LNCaP clone FGC (cell line): Measurements from ENCODE around the gene CHRNA1.

ENCODE experiments used
- DNase-seq: peaks from one replicate; pipeline ENCODE4 v3.0.0-alpha.2; 2011; ENCODE audit warnings: low read depth
- H3K4me3 ChIP-seq: 2 replicates; pipeline ENCODE4 v1.5.1; 2011; ENCODE audit warnings: mild to moderate bottlenecking, low read depth, low read length, control low read depth
- CTCF ChIP-seq: IDR thresholded peaks from 2 replicates; pipeline ENCODE4 v1.5.1; 2012; ENCODE audit warnings: mild to moderate bottlenecking; ENCODE audit not compliant: control insufficient read depth, insufficient read depth; ENCODE audit errors: extremely low read depth

The CHRNA1 gene

GRCh38 chr2:174763780-174764179, 492 bp downstream of the CHRNA1 start:
- H3K4me3 ChIP-seq = no peak overlapping the region
- no peak for DNase-seq
- TF ChIP-seq CTCF = no peak

GRCh38 chr2:174762464-174762863, 1.8 kb downstream of the CHRNA1 start:
- DNase-seq = no peak
- TF ChIP-seq CTCF = no peak
- H3K4me3 ChIP-seq = no peak overlapping the region

- no peak overlapping the region for H3K4me3 ChIP-seq
- no peak for TF ChIP-seq CTCF
- DNase-seq = no peak
Observed at GRCh38 chr2:174761837-174762236, 2.4 kb downstream of the CHRNA1 start.

GRCh38 chr2:174760845-174761473, 3.3 kb downstream of the CHRNA1 start:
- H3K4me3 ChIP-seq = no peak overlapping the region
- TF ChIP-seq CTCF = no peak
- DNase-seq = no peak

GRCh38 chr2:174759381-174760065, 4.7 kb downstream of the CHRNA1 start:
- TF ChIP-seq CTCF = no peak
- H3K4me3 ChIP-seq = no peak overlapping the region
- no peak for DNase-seq

GRCh38 chr2:174756743-174757142, 7.5 kb downstream of the CHRNA1 start:
- no peak for TF ChIP-seq CTCF
- DNase-seq = no peak
- H3K4me3 ChIP-seq = no peak overlapping the region
